Motor neuron (in vitro differentiated cells): ENCODE results near the gene INPP5D. TPM values are rescaled to one million over a fixed set of nuclear protein-coding genes. Genes with fewer than 3 reads are reported as not detected.
A peak's percentile ranks its signal among the peaks of the same experiment; 100 is the strongest.

Experiments used
- ATAC-seq, 8 experiments: fragments of 200-7000 bp; cut with Tn5 transposase; replicated peaks in 6 of 8; 2 replicates each; pipeline ENCODE4 v1.8.0; 2021; ENCODE audit warnings: mild to moderate bottlenecking in 8 of 8, moderate library complexity in 8 of 8
- H3K27ac ChIP-seq, 2 donors: fragments of 250-450 bp; sonication (Bioruptor Pico); 2 replicates each; pipeline ENCODE4 v1.9.0; 2021; ENCODE audit warnings: antibody characterized with exemption in 2 of 2, mild to moderate bottlenecking in 2 of 2, moderate library complexity in 1 of 2
- H3K4me1 ChIP-seq, 2 donors: fragments of 250-450 bp; sonication (Bioruptor Pico); replicated peaks in 1 of 2; 2 replicates each; pipeline ENCODE4 v1.6.1; 2021; ENCODE audit warnings: antibody characterized with exemption in 2 of 2, mild to moderate bottlenecking in 2 of 2, moderate library complexity in 1 of 2
- H3K4me3 ChIP-seq, 5 donors: fragments of 250-450 bp; sonication (Bioruptor Pico); 2 replicates each; pipeline ENCODE4 v1.9.0; 2021; ENCODE audit warnings: antibody characterized with exemption in 5 of 5, mild to moderate bottlenecking in 5 of 5, moderate library complexity in 4 of 5
- WGBS, 10 experiments: fragments of 450-650 bp; shearing (Covaris generic); methylation state at CpG; one replicate each; pipeline ENCODE4 v1.0.0; 2022; 5-methylcytosine and 5-hydroxymethylcytosine counted together
- in situ Hi-C, 9 experiments: fragments of 400-800 bp; cut with MboI; loops; one replicate each; pipeline ENCODE4 v1.15.0; 2021; ENCODE audit warnings: low sequenced_read_pairs in 9 of 9, low pct_unique_long_range_greater_than_20kb in 2 of 9; ENCODE audit not compliant: unreplicated experiment in 9 of 9
- total RNA-seq, 8 experiments: library from RNA; unstranded; fragments of 300-600 nt; gene quantifications; 2 replicates each; pipeline versions ENCODE4 v1.2.3 to v1.2.4, GENCODE V29; 2022

The INPP5D gene
- total RNA-seq, 8 experiments from 2014 or later: 2.0 to 8.5 (median 3.8) TPM

DNA sequence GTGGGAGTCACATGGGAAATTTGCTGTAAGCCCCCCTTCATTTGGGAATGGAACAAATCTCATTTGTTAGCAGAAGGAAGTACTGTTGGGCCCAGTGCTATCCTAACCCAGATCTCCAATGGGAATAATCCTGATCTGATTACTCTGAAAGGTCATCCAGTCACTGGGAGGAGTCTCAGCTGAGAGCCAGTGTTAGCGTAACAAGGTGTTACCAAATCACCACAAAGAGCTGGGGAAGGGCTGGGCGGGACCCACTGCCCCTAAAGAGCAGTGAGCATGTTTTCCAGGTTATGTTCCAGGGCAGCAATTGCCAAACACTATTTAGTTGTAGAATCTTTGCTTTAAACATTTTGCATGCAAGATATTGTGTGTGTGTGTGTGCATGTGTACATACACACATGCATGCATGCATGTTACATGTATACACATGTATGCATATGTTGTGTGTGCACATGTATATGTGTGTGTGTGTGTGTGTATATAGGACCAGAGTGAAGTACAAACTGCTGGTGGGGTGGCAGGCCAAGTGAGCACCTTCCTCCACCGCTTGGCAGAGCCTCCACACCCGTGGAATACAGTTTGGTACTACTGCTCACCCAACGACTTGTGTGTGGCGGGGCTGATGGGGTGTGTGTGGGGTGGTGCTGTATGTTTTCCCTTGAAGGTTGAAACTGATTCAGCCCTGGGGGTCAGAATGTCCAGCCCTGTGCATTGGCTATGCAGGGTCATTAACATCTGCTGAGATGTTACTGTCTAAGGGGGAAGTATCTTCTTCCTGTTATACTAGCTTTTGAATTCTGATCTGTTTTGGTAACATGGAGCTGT is 15.2 kb downstream of the INPP5D start:
- Histone ChIP-seq H3K4me1 (no peaks in the 10 kb centered on the region), H3K27ac (no peak overlapping the region), H3K4me3 (no peak overlapping the region)
- in situ Hi-C loops: no loop called here
- ATAC-seq: peak in 4 of 8 experiments; percentile 8 to 96 (median 93)
- WGBS, 10 experiments: 81 to 100% (median 100%) methylated on average over 1 to 5 of the region's 6 CpGs; no CpG with 5 or more reads in 7 of the 10 experiments

DNA sequence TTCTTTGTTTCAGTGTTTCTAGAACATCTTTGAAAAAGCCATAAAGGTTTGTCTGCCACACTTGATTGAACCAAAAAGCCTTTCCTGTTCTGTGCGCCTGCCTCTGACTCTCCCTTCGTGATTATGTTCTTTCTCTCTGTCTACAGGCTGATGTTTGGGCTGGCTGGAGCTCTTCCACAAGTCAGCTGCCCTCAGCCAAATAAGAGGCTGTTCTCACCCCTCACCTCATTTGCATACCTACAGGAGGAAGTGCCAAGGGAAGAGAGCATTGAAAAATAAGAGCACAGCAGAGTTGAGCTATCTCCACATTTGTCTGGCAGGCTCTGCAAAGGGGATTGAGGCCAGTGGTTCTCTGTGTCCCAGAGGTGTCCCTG is 15.8 kb downstream of the INPP5D start:
- Histone ChIP-seq H3K4me1 (no peaks in the 10 kb centered on the region), H3K4me3 (no peak overlapping the region), H3K27ac (no peak overlapping the region)
- ATAC-seq: peak in 5 of 8 experiments; percentile 46 to 85 (median 66)
- in situ Hi-C loops: no loop called here
- WGBS, 10 experiments: 0 to 88% (median 46%) methylated on average over 1 to 2 of the region's 2 CpGs; no CpG with 5 or more reads in 2 of the 10 experiments

DNA sequence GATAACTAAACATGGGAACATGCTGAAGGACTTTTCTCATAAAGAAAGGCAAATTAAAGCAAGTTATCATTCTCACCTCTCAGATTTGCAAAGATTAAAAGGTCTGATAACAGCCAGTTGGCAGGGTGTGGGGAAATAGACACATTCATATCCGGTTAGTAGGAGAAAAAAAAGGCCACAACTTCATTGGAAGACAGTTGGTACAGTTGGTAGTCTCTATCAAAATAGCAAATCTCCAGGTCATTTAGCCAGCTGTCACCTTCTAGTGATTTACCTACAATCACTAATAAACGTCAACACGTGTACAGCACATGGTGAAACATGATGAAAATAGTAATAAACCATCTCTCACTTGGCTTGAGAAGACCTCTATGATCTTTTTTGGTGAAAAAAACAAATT is 16.6 kb downstream of the INPP5D start:
- in situ Hi-C loops: no loop called here
- H3K4me1 ChIP-seq: no peaks in the 10 kb centered on the region
- no peak overlapping the region for H3K4me3 ChIP-seq
- H3K27ac ChIP-seq: no peak overlapping the region
- 34 to 100% (median 92%) methylated on average over 1 to 3 of the region's 3 CpGs for WGBS, 10 experiments
- no peak for ATAC-seq

DNA sequence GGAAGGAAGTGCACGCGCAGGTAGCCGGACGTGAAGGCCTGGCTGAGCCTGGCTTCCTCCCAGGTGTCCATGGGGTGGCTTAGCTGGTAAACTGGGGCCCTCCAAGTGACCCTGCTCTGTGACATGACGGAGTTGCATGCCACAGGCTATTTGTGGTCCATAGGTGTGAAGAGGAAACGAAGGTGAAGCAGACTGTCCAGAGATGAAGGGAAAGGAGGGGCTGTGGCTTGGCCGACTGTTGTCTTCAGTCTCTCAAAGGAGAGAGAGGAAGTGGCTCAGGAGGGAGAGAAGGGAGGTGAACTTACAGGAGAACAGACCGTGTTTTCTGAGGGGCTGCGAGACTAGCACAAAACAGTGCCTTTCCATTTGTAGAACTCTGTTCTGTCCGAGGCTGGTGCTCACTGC is 19.3 kb downstream of the INPP5D start:
- H3K27ac ChIP-seq: no peak overlapping the region
- no peaks in the 10 kb centered on the region for H3K4me1 ChIP-seq
- ATAC-seq: no peak
- 59 to 92% (median 76%) methylated on average over 1 to 8 of the region's 10 CpGs; no CpG with 5 or more reads in 2 of the 10 experiments for WGBS, 10 experiments
- H3K4me3 ChIP-seq: no peak overlapping the region
- in situ Hi-C loops: no loop called here

DNA sequence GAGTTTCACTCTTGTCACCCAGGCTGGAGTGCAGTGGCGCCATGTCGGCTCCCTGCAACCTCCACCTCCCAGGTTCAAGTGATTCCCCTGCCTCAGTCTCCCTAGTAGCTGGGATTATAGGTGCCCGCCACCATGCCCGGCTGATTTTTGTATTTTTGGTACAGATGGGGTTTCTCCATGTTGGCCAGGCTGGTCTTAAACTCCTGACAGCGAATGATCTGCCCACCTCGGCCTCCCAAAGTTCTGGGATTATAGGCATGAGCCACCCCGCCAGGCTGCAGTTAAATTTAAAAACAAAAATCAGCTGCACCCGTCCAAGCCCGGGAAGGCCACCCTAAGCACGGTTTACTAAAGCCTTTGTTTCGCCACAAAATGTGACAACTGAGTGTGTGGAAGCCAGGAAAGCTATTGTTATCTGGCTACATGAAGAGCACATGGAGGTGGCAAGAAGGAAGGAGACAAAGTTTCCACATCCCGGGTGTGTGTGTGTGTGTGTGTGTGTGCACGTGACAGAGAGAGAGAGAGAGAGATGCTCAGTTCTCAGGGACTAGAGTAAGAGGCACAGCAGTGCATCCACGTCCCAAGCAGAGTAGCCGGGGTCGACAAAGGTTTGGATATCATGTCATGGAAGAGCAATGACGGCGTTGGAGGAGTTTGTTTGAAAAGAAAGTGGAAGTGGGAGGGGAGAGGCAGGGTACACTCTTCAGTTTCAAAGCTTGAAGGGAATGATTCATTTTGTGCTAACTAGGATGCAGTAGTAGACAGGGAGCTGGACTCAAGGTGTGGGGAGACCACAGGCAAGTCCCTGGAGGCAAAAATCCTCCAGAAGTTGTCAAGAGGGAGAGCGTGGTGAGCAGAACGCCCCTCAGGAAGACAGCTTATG is 20.1 kb downstream of the INPP5D start:
- Histone ChIP-seq H3K27ac (no peak overlapping the region), H3K4me3 (no peak overlapping the region), H3K4me1 (no peaks in the 10 kb centered on the region)
- WGBS, 10 experiments: 48 to 94% (median 80%) methylated on average over 2 to 15 of the region's 20 CpGs
- no peak for ATAC-seq
- in situ Hi-C loops: no loop called here

DNA sequence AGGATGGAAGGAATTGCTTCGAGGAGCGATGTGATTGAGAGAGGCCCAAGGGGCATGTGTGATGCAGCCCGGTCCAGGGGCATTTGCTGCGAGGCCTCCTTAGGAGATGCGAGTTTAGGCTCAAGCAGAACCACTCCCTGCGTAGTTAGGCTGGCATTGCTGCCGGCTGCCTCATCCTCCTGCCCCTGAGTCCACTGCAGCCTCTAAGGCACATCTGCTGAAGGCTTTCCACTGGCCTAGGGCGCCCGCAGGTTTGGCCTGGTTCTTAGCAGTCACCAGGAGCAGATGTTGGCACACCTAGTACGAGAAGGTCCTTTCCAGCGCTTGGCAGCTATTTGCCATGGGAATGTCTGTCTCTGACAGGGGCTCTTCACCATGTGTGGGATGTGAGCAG is 20.7 kb downstream of the INPP5D start:
- no peak overlapping the region for H3K27ac ChIP-seq
- no peak overlapping the region for H3K4me3 ChIP-seq
- in situ Hi-C loops: no loop called here
- no peaks in the 10 kb centered on the region for H3K4me1 ChIP-seq
- no peak for ATAC-seq
- WGBS, 10 experiments: 0 to 100% (median 73%) methylated on average over 1 to 10 of the region's 11 CpGs; no CpG with 5 or more reads in 4 of the 10 experiments

DNA sequence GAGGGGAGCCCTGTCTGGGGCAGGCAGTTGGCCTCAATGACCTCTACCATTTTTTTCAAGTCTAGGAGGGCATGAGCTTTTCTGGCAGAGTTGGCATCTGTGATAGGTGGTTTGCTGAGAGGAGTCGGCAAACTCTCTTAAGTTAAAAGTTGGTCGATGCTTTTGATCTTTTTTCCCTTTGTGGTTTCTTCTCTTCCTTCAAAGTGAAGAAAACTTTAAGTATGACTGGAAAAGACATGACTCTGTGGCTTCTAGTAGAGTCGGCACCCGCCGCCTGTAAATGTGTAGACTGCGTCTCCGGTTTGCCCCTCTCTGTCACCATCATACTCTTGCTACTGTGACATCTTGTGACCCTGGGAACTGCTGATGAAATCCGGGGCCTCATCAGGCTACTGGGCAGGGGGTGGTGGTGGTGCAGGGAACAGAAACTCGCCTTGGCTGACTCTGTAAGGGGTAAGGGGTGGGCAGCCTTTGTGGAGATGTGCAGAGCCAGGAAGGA is 21.1 kb downstream of the INPP5D start:
- in situ Hi-C loops: no loop called here
- no peak for ATAC-seq
- WGBS, 10 experiments: 44 to 95% (median 81%) methylated on average over 2 to 9 of the region's 9 CpGs; no CpG with 5 or more reads in 3 of the 10 experiments

DNA sequence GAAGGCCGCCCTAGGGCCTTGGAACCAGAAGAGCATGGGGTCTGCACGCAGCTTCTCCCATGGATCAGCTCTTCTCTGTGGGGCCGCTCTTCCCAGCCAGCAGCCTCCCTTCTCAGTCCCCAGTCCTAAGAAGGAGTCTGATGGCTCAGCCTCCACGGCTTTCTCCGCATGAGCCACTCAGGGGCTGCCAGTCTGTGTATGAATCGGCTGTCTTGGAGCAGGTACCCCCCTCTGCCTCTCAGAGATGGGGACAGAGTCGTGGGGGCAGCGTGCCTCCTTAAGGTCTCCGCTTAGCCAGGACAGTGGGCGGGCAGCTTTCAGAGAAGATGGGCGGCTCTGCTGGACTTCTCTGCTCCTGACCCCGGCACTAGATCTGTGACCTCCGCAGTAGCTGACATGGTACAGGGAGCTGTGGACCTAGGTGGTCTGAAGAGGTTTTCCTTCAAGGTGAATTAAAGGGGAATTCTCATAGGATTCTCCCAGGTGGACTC is 21.6 kb downstream of the INPP5D start:
- Histone ChIP-seq H3K27ac (no peak overlapping the region), H3K4me3 (no peak overlapping the region), H3K4me1 (no peaks in the 10 kb centered on the region)
- WGBS, 10 experiments: 67 to 100% (median 85%) methylated on average over 1 to 4 of the region's 13 CpGs; no CpG with 5 or more reads in 4 of the 10 experiments
- ATAC-seq: no peak
- in situ Hi-C loops: no loop called here

More for the DNA sequence above, 21.1 kb downstream of the INPP5D start:
- Histone ChIP-seq H3K4me1 (no peaks in the 10 kb centered on the region), H3K4me3 (no peak overlapping the region), H3K27ac (no peak overlapping the region)

DNA sequence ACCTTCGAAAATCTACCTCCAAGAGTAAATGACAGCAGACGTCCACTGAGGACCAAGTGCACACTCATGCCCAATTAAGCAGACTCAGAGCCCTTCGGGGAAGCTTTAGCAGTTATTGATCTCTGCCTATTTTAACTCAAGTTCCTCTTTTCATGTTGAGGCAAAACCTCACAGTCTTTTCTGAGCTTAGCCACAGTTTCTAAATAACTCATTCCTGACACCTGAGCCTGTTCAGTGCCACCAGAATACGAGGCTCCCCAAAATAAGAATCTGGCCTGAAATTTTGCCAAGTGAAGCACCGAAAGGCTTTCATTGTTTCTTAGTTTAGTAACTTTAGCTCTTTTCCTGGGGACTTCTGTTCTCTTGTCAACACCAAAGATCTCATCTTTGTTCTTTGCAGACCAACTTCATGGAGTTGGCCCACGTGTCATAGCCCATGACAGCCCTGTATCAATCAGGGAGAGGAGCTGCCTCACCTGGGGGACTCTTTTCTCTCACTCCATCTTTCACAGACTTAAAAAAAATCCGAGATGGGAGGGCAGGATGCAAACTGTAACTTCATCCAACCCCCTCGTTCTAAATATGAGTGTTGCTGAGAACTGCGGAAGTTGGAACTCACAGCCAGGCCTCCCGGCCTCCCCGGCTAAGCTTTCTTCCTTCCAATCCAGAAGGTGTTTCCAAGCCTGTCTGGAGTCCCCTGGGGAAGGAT is 22.2 kb downstream of the INPP5D start:
- in situ Hi-C loops: no loop called here
- 40 to 100% (median 85%) methylated on average over 1 to 10 of the region's 11 CpGs for WGBS, 10 experiments
- Histone ChIP-seq H3K4me3 (no peak overlapping the region), H3K4me1 (no peaks in the 10 kb centered on the region), H3K27ac (no peak overlapping the region)
- no peak for ATAC-seq

DNA sequence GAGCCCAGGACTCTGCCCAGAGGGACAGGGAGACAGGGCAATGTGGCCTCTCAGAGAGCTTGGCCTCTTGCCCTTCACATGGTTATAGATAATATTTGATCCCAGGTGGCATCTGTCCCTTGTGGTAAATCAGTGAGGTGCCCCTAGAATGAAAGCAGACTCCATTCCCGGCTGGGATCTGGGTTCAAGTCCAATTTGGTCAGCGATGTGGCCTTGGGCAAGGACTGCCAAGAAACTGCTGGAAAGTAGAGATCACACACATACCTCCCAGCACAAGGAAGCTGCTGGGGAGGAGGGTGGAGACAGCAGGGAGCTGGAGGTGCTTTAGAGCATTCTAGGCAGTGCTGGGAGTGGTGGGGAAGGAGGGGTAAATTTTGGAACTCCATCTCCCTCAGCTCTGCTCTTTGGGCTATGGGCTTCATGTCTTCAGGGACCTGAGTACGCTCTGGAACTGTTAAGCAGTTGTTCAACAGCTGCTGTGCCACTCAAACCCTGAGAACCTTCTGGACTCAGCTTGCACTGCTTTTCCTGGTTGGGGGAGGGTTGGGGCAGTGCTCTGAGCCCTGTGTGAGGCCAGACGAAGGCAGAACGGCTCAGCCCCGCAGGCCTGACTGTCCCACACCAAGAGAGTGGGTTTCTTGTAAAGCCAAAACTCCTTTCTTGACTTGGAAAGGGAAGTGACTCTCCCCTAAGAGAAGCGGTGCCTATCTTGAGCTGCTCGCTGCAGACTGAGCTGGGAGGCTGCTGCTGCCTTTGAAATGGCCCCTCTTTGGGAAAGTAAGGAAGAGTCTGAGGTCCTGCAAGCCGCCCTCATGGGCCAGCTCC is 23.0 kb downstream of the INPP5D start:
- no peak overlapping the region for H3K4me3 ChIP-seq
- 0 to 90% (median 72%) methylated on average over 1 to 4 of the region's 9 CpGs; no CpG with 5 or more reads in 3 of the 10 experiments for WGBS, 10 experiments
- no peak overlapping the region for H3K27ac ChIP-seq
- H3K4me1 ChIP-seq: no peaks in the 10 kb centered on the region
- ATAC-seq: no peak
- in situ Hi-C loops: no loop called here

DNA sequence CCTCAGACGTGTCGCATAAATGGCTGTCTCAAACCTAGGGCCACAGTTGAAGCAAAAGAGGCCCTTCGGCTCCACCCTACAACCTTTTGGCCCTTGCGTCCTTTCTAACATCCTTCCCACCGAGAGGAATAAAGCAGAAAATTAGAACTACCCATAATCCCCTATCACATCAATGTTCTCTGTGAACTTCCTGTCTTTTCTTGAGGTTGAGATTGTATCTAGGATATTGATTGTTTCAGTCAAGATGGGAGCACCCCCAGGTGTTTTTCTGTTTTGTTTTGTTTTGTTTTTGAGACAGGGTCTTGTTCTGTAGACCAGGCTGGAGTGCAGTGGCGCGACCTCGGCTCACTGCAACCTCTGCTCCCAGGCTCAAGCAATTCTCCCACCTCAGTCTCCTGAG is 23.6 kb downstream of the INPP5D start:
- Histone ChIP-seq H3K27ac (no peak overlapping the region), H3K4me1 (no peaks in the 10 kb centered on the region), H3K4me3 (no peak overlapping the region)
- in situ Hi-C loops: no loop called here
- WGBS, 10 experiments: 20 to 100% (median 83%) methylated on average over 1 to 6 of the region's 8 CpGs; no CpG with 5 or more reads in 1 of the 10 experiments
- ATAC-seq: no peak

DNA sequence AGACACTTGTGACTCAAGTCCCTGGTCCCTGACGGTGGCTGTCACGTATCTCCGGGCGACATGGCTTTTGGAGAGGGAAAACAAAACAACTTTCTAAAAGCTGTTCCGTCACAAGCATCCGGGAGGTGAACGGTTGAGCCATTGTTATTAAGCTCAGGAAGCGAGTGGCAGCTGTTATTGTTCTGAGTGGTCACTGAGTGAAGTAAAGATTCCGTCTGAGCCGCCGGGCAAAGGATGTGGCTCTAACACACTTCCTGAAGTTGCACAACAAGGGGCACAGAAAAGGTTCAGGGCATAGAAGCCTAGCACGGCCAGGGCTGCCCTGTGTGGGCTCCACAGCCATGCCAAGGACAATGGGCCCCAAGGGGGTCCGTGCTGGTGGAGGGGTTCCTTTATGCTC is 24.3 kb downstream of the INPP5D start:
- WGBS, 10 experiments: 64 to 93% (median 81%) methylated on average over 1 to 11 of the region's 13 CpGs; no CpG with 5 or more reads in 2 of the 10 experiments
- no peak for ATAC-seq
- Histone ChIP-seq H3K4me1 (no peaks in the 10 kb centered on the region), H3K4me3 (no peak overlapping the region), H3K27ac (no peak overlapping the region)
- in situ Hi-C loops: no loop called here
